Spleen (tissue), 7 donors: ENCODE data around the gene GDF15.
"Not testable (repeated sequence)": the region's sequence is repeated elsewhere in the genome, so short reads cannot be mapped to it uniquely, and the experiment has no call there.

Experiments
- POLR2AphosphoS5 ChIP-seq, 3 donors: sonication (generic); formaldehyde crosslinking; IDR thresholded peaks; one replicate each; pipeline ENCODE4 v1.5.1; 2017; ENCODE audit warnings: antibody characterized with exemption in 3 of 3
- TF ChIP-seq, protein P1 (sequence below), 11 experiments: fragments of 200-600 bp in 7 of 11; fragments of 450-650 bp in 4 of 11; sonication (generic) in 4 of 11; IDR thresholded peaks in 8 of 11; conservative IDR thresholded peaks in 3 of 11; 1 replicate in 7 of 11; 2 replicates in 4 of 11; pipeline versions ENCODE4 v1.4.0 to v1.8.0; 2016 to 2021; ENCODE audit warnings: antibody characterized with exemption in 11 of 11, inconsistent platforms in 4 of 11, mild to moderate bottlenecking in 1 of 11
- donor health status: DM: no; HTN: no; CAD: no; lungs with moderate emphysema.
- donor health status: DM: no; HTN: no; CAD: no.
- donor health status: DM: no; HTN: no; CAD: no.

- TF ChIP-seq POLR2AphosphoS5 (IDR thresholded peaks at IDR 0.05), result peak in 2 of 3 donors; percentile 15 to 35
- TF ChIP-seq, protein P1, sequence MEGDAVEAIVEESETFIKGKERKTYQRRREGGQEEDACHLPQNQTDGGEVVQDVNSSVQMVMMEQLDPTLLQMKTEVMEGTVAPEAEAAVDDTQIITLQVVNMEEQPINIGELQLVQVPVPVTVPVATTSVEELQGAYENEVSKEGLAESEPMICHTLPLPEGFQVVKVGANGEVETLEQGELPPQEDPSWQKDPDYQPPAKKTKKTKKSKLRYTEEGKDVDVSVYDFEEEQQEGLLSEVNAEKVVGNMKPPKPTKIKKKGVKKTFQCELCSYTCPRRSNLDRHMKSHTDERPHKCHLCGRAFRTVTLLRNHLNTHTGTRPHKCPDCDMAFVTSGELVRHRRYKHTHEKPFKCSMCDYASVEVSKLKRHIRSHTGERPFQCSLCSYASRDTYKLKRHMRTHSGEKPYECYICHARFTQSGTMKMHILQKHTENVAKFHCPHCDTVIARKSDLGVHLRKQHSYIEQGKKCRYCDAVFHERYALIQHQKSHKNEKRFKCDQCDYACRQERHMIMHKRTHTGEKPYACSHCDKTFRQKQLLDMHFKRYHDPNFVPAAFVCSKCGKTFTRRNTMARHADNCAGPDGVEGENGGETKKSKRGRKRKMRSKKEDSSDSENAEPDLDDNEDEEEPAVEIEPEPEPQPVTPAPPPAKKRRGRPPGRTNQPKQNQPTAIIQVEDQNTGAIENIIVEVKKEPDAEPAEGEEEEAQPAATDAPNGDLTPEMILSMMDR (IDR thresholded peaks at IDR 0.05 in 8 of 11, conservative IDR thresholded peaks at IDR 0.05 in 3 of 11), result not testable (repeated sequence)
Observed at GRCh38 chr19:18364277-18364825, 21.6 kb upstream of the GDF15 start.
